Mesenchymal stem cell (in vitro differentiated cells and primary cell): Measurements from ENCODE around the gene URB1.

Experiments
- DNase-seq: peaks from one replicate; pipeline ENCODE4 v3.0.0-alpha.2; 2013
- H2AFZ ChIP-seq: one replicate; pipeline ENCODE4 v1.6.1; 2013; ENCODE audit warnings: low read depth, mild to moderate bottlenecking, control low read depth, inconsistent platforms, low read length, moderate library complexity
- H2AK5ac ChIP-seq: 2 replicates; pipeline ENCODE4 v1.6.1; 2013; ENCODE audit warnings: low read length, moderate library complexity, mild to moderate bottlenecking, inconsistent platforms; ENCODE audit not compliant: severe bottlenecking
- H2BK120ac ChIP-seq: one replicate; pipeline ENCODE4 v1.6.1; 2013; ENCODE audit warnings: low read depth, mild to moderate bottlenecking, inconsistent platforms, low read length, moderate library complexity
- H2BK12ac ChIP-seq, 2 experiments: one replicate each; pipeline ENCODE4 v1.6.1; 2013; ENCODE audit warnings: inconsistent platforms in 2 of 2, low read length in 2 of 2, mild to moderate bottlenecking in 2 of 2, moderate library complexity in 2 of 2, control low read depth in 1 of 2
- H2BK15ac ChIP-seq: one replicate; pipeline ENCODE4 v1.6.1; 2013; ENCODE audit warnings: mild to moderate bottlenecking, low read depth, inconsistent platforms; ENCODE audit not compliant: poor library complexity, severe bottlenecking
- H2BK5ac ChIP-seq: 2 replicates; pipeline ENCODE4 v1.6.1; 2013; ENCODE audit warnings: low read depth, mild to moderate bottlenecking, low read length, control low read depth, inconsistent platforms; ENCODE audit not compliant: poor library complexity, severe bottlenecking
- H3K14ac ChIP-seq, 2 experiments: one replicate each; pipeline ENCODE4 v1.6.1; 2013; ENCODE audit warnings: inconsistent platforms in 2 of 2, low read length in 2 of 2, control low read depth in 1 of 2, mild to moderate bottlenecking in 1 of 2, moderate library complexity in 1 of 2
- H3K18ac ChIP-seq, 2 experiments: one replicate each; pipeline ENCODE4 v1.6.1; 2013; ENCODE audit warnings: inconsistent platforms in 2 of 2, low read length in 2 of 2, control low read depth in 1 of 2, low read depth in 1 of 2, mild to moderate bottlenecking in 1 of 2
- H3K23ac ChIP-seq, 2 experiments: one replicate each; pipeline ENCODE4 v1.6.1; 2013; ENCODE audit warnings: inconsistent platforms in 2 of 2, low read length in 2 of 2, mild to moderate bottlenecking in 2 of 2, moderate library complexity in 2 of 2, control low read depth in 1 of 2
- H3K27ac ChIP-seq: 2 replicates; pipeline ENCODE4 v1.5.1; 2013; ENCODE audit warnings: mild to moderate bottlenecking, moderate library complexity, low read length, control low read depth, inconsistent platforms; ENCODE audit not compliant: poor library complexity, severe bottlenecking
- H3K27me3 ChIP-seq, 2 experiments: 2 replicates each; pipeline versions ENCODE4 v1.6.1 to v1.7.0; 2013; ENCODE audit warnings: low read length in 2 of 2, mild to moderate bottlenecking in 2 of 2, moderate library complexity in 2 of 2, control low read depth in 1 of 2, inconsistent platforms in 1 of 2; ENCODE audit not compliant: control insufficient read depth in 1 of 2, insufficient read depth in 1 of 2
- H3K36me3 ChIP-seq, 2 experiments: 2 replicates each; pipeline versions ENCODE4 v1.6.1 to v1.7.0; 2013; ENCODE audit warnings: low read length in 2 of 2, control low read depth in 1 of 2, inconsistent platforms in 1 of 2, low read depth in 1 of 2, mild to moderate bottlenecking in 1 of 2; ENCODE audit not compliant: insufficient read depth in 2 of 2, control insufficient read depth in 1 of 2
- H3K4ac ChIP-seq, 2 experiments: one replicate each; pipeline ENCODE4 v1.6.1; 2013; ENCODE audit warnings: inconsistent platforms in 2 of 2, low read length in 2 of 2, mild to moderate bottlenecking in 2 of 2, moderate library complexity in 2 of 2, control low read depth in 1 of 2, low read depth in 1 of 2
- H3K4me1 ChIP-seq: 2 replicates; pipeline ENCODE4 v1.6.1; 2013; ENCODE audit warnings: low read depth, low read length, control low read depth; ENCODE audit not compliant: control insufficient read depth, insufficient read depth
- H3K4me2 ChIP-seq: 2 replicates; pipeline ENCODE4 v1.6.1; 2013; ENCODE audit warnings: low read length, mild to moderate bottlenecking, inconsistent platforms; ENCODE audit not compliant: poor library complexity, severe bottlenecking
- H3K4me3 ChIP-seq, 2 experiments: 2 replicates each; pipeline versions ENCODE4 v1.5.1 to v1.7.0; 2013; ENCODE audit warnings: low read length in 2 of 2, mild to moderate bottlenecking in 2 of 2, control low read depth in 1 of 2, low read depth in 1 of 2; ENCODE audit not compliant: insufficient read depth in 1 of 2
- H3K79me1 ChIP-seq: replicated peaks from 2 replicates; pipeline ENCODE4 v1.6.1; 2013; ENCODE audit warnings: mild to moderate bottlenecking, control low read depth, low read length, inconsistent platforms; ENCODE audit not compliant: poor library complexity, severe bottlenecking
- H3K9ac ChIP-seq: 2 replicates; pipeline ENCODE4 v1.7.0; 2013; ENCODE audit warnings: mild to moderate bottlenecking, low read length, moderate library complexity
- H3K9me3 ChIP-seq: 2 replicates; pipeline ENCODE4 v1.7.0; 2013; ENCODE audit warnings: mild to moderate bottlenecking, low read length; ENCODE audit not compliant: control insufficient read depth
- H4K8ac ChIP-seq: one replicate; pipeline ENCODE4 v1.6.1; 2013; ENCODE audit warnings: inconsistent platforms, mild to moderate bottlenecking, low read length, moderate library complexity
- H4K91ac ChIP-seq: one replicate; pipeline ENCODE4 v1.6.1; 2013; ENCODE audit warnings: mild to moderate bottlenecking, low read length, inconsistent platforms
- WGBS: methylation state at CpG from one replicate; pipeline ENCODE4 v1.1.7; 2013; ENCODE audit warnings: mixed read lengths; 5-methylcytosine and 5-hydroxymethylcytosine counted together

Gene URB1

DNA sequence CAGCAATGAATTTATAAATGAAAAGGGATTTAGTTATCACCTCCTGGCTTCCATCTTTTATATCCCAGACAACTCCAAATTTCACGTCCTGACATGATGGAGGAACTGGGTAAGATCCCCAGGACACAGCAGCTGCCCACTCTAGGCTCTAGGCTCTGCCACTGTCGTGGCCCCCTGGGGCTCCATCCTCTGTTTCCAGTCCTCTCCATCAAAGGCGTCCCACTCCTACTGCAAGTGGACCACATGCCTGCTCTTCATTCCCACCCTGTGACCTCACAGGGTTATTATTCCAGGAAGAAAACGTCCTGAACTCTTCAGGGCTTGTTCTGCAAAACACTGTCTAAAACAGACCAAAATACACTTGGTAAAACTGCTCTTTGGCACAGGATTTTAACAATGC lies 11.9 kb downstream of the URB1 start:
- Histone ChIP-seq H3K23ac (no peak overlapping the region), H2AFZ (no peak overlapping the region), H3K4ac (no peak overlapping the region), H4K8ac (no peak overlapping the region), H3K14ac (no peak overlapping the region), H3K4me1 (peaks cover 8% of the 10 kb centered on the region), H3K9me3 (no peaks in the 10 kb centered on the region), H3K27me3 (no peaks in the 10 kb centered on the region), H2BK120ac (no peak overlapping the region), H3K27ac (no peak overlapping the region), H3K79me1 (peaks cover 44% of the 10 kb centered on the region), H3K4me2 (no peak overlapping the region), H3K4me3 (no peak overlapping the region), H2BK12ac (no peak overlapping the region), H3K18ac (no peak overlapping the region), H2BK5ac (no peak overlapping the region), H4K91ac (no peak overlapping the region), H2AK5ac (no peak overlapping the region), H2BK15ac (no peak overlapping the region), H3K9ac (no peak overlapping the region), H3K36me3 (peaks cover 45 to 91% of the 10 kb centered on the region in 2 experiments)
- DNase-seq, result no peak
- WGBS, result 83% methylated on average over 4 of the region's 4 CpGs

GRCh38 chr21:32378956-32379355 lies 13.9 kb downstream of the URB1 start:
- 87% methylated on average over 5 of the region's 5 CpGs for WGBS
- no peak overlapping the region for H2BK120ac ChIP-seq
- H3K23ac ChIP-seq, result no peak overlapping the region
- no peak overlapping the region for H2AK5ac ChIP-seq
- no peak overlapping the region for H3K4me2 ChIP-seq
- no peak overlapping the region for H4K91ac ChIP-seq
- no peak overlapping the region for H2BK5ac ChIP-seq
- H2BK12ac ChIP-seq, result no peak overlapping the region
- no peak overlapping the region for H3K14ac ChIP-seq
- peak overlapping the region; percentile 4 for H4K8ac ChIP-seq
- no peaks in the 10 kb centered on the region for H3K27me3 ChIP-seq
- H2BK15ac ChIP-seq, result no peak overlapping the region
- H3K4me1 ChIP-seq, result peaks cover 8% of the 10 kb centered on the region
- H3K79me1 ChIP-seq, result peaks cover 45% of the 10 kb centered on the region
- H3K27ac ChIP-seq, result no peak overlapping the region
- H3K9me3 ChIP-seq, result no peaks in the 10 kb centered on the region
- no peak overlapping the region for H3K18ac ChIP-seq
- H3K9ac ChIP-seq, result no peak overlapping the region
- no peak overlapping the region for H2AFZ ChIP-seq
- H3K4me3 ChIP-seq, result no peak overlapping the region
- DNase-seq, result no peak
- H3K36me3 ChIP-seq, result peaks cover 43 to 98% of the 10 kb centered on the region in 2 experiments
- no peak overlapping the region for H3K4ac ChIP-seq

GRCh38 chr21:32377991-32378390 lies 14.8 kb downstream of the URB1 start:
- no peak overlapping the region for H2BK12ac ChIP-seq
- H3K9ac ChIP-seq, result no peak overlapping the region
- peaks cover 35 to 96% of the 10 kb centered on the region in 2 experiments for H3K36me3 ChIP-seq
- H3K18ac ChIP-seq, result no peak overlapping the region
- no peak overlapping the region for H2BK5ac ChIP-seq
- H2AK5ac ChIP-seq, result no peak overlapping the region
- no peak overlapping the region for H2AFZ ChIP-seq
- 87% methylated on average over 7 of the region's 7 CpGs for WGBS
- no peak overlapping the region for H3K27ac ChIP-seq
- no peak overlapping the region for H3K4ac ChIP-seq
- H4K91ac ChIP-seq, result no peak overlapping the region
- no peak overlapping the region for H3K4me2 ChIP-seq
- DNase-seq, result no peak
- H3K9me3 ChIP-seq, result no peaks in the 10 kb centered on the region
- H3K23ac ChIP-seq, result no peak overlapping the region
- no peak overlapping the region for H2BK120ac ChIP-seq
- H3K27me3 ChIP-seq, result no peaks in the 10 kb centered on the region
- no peak overlapping the region for H4K8ac ChIP-seq
- H3K79me1 ChIP-seq, result peaks cover 39% of the 10 kb centered on the region
- no peak overlapping the region for H3K4me3 ChIP-seq
- H3K14ac ChIP-seq, result no peak overlapping the region
- H2BK15ac ChIP-seq, result no peak overlapping the region
- H3K4me1 ChIP-seq, result peaks cover 8% of the 10 kb centered on the region

- H2BK120ac ChIP-seq, result no peak overlapping the region
- DNase-seq, result no peak
- no peak overlapping the region for H3K27ac ChIP-seq
- H3K4ac ChIP-seq, result no peak overlapping the region
- H2AFZ ChIP-seq, result no peak overlapping the region
- no peak overlapping the region for H2BK5ac ChIP-seq
- H3K18ac ChIP-seq, result no peak overlapping the region
- H2BK15ac ChIP-seq, result no peak overlapping the region
- H4K91ac ChIP-seq, result no peak overlapping the region
- no peak overlapping the region for H3K9ac ChIP-seq
- no peaks in the 10 kb centered on the region for H3K9me3 ChIP-seq
- no peaks in the 10 kb centered on the region for H3K27me3 ChIP-seq
- no peak overlapping the region for H2AK5ac ChIP-seq
- H3K4me1 ChIP-seq, result peaks cover 7% of the 10 kb centered on the region
- no peak overlapping the region for H3K4me2 ChIP-seq
- H3K4me3 ChIP-seq, result peak overlapping the region in 1 of 2 experiments; percentile 15
- no peak overlapping the region for H4K8ac ChIP-seq
- H3K79me1 ChIP-seq, result peaks cover 34% of the 10 kb centered on the region
- H3K23ac ChIP-seq, result no peak overlapping the region
- 97% methylated on average over 8 of the region's 8 CpGs for WGBS
- peaks cover 30 to 94% of the 10 kb centered on the region in 2 experiments for H3K36me3 ChIP-seq
- H3K14ac ChIP-seq, result no peak overlapping the region
- H2BK12ac ChIP-seq, result no peak overlapping the region
These were observed 15.3 kb downstream of the URB1 start for GRCh38 chr21:32377506-32377905.
